Stimulated activated CD4-positive, alpha-beta T cell treated with anti-CD3 and anti-CD28 coated beads, Interleukin-1b, Interleukin-23, amount 100 ng/mL, for 4 hours (primary cell): ENCODE measurements around the gene PLEKHA6.

Source experiments
- DNase-seq, 2 donors: peaks; one replicate each; pipeline ENCODE4 v3.0.0-alpha.2; 2020; ENCODE audit warnings: low read depth in 2 of 2

Gene PLEKHA6

GRCh38 chr1:204213668-204214662 is 145.8 kb downstream of the PLEKHA6 start, which contains the start of gene GOLT1A:
TSS of gene GOLT1A (minus strand) at chr1:204213988. CDS start at chr1:204213906, 82 bp downstream.
- DNase-seq = peak; percentile 27

- no peak for DNase-seq
Measured at GRCh38 chr1:204212715-204213114, 147.0 kb downstream of the PLEKHA6 start.

GRCh38 chr1:204211046-204211445 is 148.7 kb downstream of the PLEKHA6 start:
- DNase-seq = no peak

- DNase-seq = peak; percentile 70 to 75
Measured at GRCh38 chr1:204207136-204207616, 152.6 kb downstream of the PLEKHA6 start.

GRCh38 chr1:204206121-204206520 is 153.6 kb downstream of the PLEKHA6 start:
- no peak for DNase-seq

- no peak for DNase-seq
Measured at GRCh38 chr1:204205486-204205885, 154.2 kb downstream of the PLEKHA6 start.

GRCh38 chr1:204204944-204205343 is 154.8 kb downstream of the PLEKHA6 start:
- no peak for DNase-seq

GRCh38 chr1:204203206-204203767 is 156.4 kb downstream of the PLEKHA6 start:
- no peak for DNase-seq

GRCh38 chr1:204202481-204202880 is 157.2 kb downstream of the PLEKHA6 start:
- no peak for DNase-seq

GRCh38 chr1:204201348-204202040 is 158.2 kb downstream of the PLEKHA6 start:
- DNase-seq = no peak

GRCh38 chr1:204199579-204199978 is 160.2 kb downstream of the PLEKHA6 start:
- DNase-seq = no peak

GRCh38 chr1:204198348-204199340 is 161.1 kb downstream of the PLEKHA6 start:
- DNase-seq = no peak

- DNase-seq = no peak
Measured at GRCh38 chr1:204197068-204197467, 162.7 kb downstream of the PLEKHA6 start.

GRCh38 chr1:204196068-204196795 is 163.5 kb downstream of the PLEKHA6 start, which contains the start of gene KISS1:
TSS of gene KISS1 (minus strand) at chr1:204196491. CDS start at chr1:204192876, 3,615 bp downstream.
- DNase-seq = no peak

GRCh38 chr1:204194771-204195170 is 165.0 kb downstream of the PLEKHA6 start:
- no peak for DNase-seq

- no peak for DNase-seq
Measured at GRCh38 chr1:204194080-204194479, 165.6 kb downstream of the PLEKHA6 start.

GRCh38 chr1:204192589-204193352 is 167.0 kb downstream of the PLEKHA6 start:
- DNase-seq = no peak

GRCh38 chr1:204192046-204192445 is 167.7 kb downstream of the PLEKHA6 start:
- no peak for DNase-seq

GRCh38 chr1:204191456-204191855 is 168.3 kb downstream of the PLEKHA6 start:
- DNase-seq = no peak
